ENCODE data around the gene FCHSD2.
"Not testable (repeated sequence)": the region's sequence is repeated elsewhere in the genome, so short reads cannot be mapped to it uniquely, and the experiment has no call there.

Gene FCHSD2

DNA sequence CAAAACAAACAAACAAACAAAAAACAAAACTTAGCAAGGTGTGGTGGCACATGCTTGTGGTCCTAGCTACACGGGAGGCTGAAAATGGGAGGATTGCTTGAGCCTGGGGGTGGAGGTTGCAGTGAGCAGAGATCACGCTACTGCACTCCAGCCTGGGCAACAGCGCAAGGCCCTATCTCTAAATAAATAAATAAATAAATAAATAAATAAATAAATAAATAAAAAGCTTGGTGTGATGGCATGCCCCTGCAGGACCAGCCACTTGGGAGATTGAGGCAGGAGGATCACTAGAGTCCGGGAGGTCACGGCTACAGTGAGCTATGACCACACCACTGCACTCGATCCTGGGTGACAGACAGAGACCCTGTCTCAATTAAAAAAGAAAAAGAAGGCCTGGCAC lies 339.3 kb downstream of the FCHSD2 start:
- H3K4me3 ChIP-seq (ENCODE audit: low read depth, low read length) = no peak overlapping the region
- DNase-seq (ENCODE audit: low read depth) = no peak

DNA sequence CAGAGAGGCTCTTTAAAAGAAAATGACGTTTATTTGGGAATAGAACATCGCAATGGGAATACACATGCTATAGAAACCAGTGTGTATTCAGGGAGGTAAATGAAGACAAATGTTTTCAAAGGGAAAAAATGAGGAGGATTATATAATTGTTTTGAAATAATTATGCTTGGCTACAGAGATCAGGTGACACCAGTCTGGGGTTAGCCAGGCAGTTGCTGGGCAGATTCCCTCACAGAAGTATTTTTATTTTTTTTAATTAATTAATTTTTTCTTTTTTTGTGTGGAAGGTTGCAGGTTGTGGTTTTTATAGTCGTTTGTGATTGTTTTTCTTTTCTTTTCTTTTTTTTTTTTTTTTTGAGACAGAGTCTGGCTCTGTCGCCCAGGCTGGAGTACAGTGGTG lies 342.7 kb downstream of the FCHSD2 start:
- DNase-seq (ENCODE audit: low read depth) = no peak
- H3K4me3 ChIP-seq (ENCODE audit: low read depth, low read length) = no peak overlapping the region

DNA sequence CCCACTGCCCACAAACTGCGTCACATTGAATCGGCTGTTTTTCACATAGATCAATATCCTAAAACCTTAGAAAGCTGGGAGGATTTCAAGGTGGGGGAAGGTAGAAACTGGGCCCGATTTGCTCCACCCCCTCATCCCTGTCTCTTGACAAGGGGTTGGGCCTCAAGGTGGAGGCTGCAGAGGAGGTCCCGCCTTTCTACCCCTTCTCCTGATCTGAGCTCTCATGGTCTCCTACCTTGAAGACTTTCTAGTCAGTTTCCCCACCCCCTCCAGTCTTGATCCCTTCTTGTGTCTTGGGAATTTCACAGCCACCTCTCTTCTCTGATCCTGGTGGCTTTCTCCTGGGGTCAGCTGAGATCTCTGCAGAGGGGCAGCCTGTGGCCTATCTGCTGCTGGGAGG lies 343.8 kb downstream of the FCHSD2 start:
- no peak overlapping the region for H3K4me3 ChIP-seq (ENCODE audit: low read depth, low read length)
- no peak for DNase-seq (ENCODE audit: low read depth)

DNA sequence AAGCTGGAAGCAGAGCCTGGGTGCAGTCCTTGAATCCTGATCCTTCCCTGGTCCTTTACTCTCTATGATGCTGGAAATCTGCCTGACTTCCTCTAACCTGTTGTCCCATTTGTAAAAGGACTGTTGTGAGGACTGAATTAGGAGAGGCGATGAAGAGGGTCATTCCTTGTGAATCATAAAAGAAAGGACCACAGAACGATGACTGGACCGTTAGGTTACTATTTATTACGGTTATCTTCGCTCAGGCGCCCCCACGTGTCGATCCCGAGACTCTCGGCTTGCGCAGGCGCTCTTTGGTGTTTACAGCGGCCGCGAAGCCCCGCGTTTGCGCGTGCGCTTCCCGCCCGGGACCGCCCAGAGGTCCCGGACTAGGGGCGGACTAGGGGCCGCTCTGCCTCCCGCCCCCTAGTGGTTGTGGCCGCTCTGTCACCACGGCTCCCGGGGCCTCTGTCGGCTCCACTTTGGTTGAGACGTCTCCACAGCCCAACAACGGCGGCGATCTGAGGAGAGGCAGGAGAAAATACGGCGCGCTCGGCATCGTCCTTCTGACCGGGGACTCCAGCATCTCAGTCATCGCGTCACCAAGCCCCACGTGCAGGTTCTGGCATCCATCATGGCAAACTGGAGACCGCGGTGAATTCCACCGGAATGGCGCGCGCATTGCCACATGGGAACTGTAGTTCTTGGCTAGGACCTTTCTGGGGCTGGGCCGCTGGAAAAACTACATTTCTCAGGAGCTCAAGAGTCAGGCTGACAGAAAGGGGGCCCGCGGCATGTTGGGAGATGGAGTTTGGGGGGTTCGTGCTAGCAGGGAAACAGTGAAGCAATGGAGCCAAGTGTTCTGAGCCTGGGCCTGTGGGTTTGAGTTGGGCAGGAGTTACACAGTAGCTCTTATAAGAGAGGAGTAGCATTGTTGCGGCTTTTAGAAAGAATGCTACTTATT lies 348.4 kb downstream of the FCHSD2 start, which contains the start of gene STARD10:
TSS of gene STARD10 (minus strand) at position 623 of the 943 bp plus-strand sequence. CDS start 12,866 bp downstream, outside the sequence.
- DNase-seq (ENCODE audit: low read depth) = peak; percentile 75

GRCh38 chr11:72793076-72793424 lies 349.1 kb downstream of the FCHSD2 start:
- no peak for DNase-seq (ENCODE audit: low read depth)
- H3K4me3 ChIP-seq (ENCODE audit: low read depth, low read length) = peak overlapping the region; percentile 65

More for the DNA sequence above, 348.4 kb downstream of the FCHSD2 start, which contains the start of gene STARD10:
- peak within 1 kb of the TSS; percentile 65 for H3K4me3 ChIP-seq (ENCODE audit: low read depth, low read length)

DNA sequence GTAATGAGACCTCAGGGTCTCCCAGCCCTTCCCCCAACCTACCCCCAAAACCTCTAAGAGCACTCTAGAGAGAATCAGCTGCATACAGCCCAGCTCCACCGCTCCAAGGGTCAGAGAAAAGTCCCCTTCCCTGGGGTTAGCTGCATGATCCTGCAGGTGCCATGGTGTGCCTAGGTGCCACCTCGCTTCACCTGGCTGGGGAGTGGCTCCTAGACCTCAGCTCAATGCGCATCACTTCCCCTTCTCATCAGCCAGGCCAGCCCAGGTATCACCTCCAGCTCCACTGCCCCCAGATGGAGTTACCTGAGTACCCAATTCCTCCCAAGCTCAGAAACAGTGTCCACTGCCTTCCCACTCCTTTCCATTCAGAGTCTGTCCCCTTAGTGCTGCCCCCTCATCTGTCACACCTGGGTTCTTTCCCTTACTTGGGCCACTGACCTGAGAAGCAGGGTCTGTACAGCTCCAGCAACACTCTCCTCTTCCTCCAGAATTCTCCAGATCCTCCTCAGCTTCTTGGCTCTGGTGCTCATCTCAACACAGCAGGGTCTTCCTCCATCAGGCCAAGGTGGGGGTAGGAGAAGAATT lies 349.6 kb downstream of the FCHSD2 start:
- no peak for DNase-seq (ENCODE audit: low read depth)
- no peak overlapping the region for H3K4me3 ChIP-seq (ENCODE audit: low read depth, low read length)

DNA sequence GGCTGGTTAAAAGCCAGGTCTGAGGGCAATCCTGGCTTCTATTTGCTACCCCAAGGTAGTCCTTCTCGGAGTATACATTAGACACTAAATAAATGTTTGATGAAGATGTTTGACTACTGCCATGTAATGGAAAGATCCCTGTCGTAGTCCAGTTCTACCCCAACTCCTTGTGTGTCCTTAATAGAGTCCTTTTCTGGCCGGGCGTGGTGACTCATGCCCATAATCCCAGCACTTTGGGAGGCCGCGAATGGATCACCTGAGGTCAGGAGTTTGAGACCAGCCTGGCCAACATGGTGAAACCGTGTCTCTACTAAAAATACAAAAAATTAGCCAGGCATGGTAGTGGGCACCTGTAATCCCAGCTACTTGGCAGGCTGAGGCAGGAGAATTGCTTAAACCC lies 350.9 kb downstream of the FCHSD2 start:
- not testable (repeated sequence) for H3K4me3 ChIP-seq (ENCODE audit: low read depth, low read length)

DNA sequence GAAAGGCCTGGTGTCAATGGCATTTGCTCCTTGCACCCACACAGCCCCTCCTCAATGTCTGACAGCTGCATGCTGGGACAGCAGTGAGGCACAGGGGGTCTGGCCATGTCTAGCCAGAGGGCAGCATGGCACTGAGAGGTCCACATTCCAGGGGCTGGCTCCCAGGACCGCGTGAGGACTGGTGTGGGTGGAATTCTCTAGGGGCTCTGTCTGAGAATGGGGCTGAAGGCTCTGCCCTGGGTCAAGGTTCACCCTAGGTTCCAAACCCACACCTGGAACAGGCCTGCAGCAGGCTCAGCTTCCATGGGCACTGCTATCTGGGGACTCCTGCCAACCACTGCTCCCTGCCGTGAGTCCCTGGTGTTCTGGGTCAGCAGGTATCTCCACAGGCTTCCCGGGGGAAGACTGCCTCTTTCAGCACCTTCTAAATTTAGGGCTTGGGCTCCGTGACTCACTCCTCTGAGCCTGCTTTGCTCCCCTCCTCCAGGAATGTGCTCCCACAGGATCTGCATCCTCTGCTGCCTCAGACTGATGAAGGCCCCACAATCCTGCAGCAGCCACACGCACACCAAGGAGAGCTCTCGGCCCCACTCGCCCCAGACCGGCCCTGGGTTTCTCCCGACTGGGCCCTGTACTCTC lies 352.5 kb downstream of the FCHSD2 start:
- no peak overlapping the region for H3K4me3 ChIP-seq (ENCODE audit: low read depth, low read length)
- DNase-seq (ENCODE audit: low read depth) = peak; percentile 71

More for the DNA sequence above, 350.9 kb downstream of the FCHSD2 start:
- not testable (repeated sequence) for DNase-seq (ENCODE audit: low read depth)

DNA sequence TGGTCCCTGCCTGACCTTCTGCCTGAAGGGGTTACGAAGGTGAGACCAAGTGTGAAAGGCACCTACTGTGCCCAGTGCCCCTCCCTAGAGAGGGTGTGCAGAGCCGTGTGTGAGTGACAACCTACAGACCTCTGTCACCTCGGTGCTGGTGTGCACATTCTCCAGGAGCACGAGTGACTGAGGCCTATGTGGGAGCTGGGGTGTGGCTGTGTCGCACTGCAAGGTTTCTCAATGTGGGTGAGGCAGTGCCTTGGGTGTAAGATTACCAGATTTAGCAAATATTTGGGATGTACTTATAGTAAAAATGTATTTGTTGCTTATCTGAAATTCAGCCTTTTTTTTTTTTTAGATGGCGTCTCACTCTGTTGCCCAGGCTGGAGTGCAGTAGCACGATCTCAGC lies 353.9 kb downstream of the FCHSD2 start:
- H3K4me3 ChIP-seq (ENCODE audit: low read depth, low read length) = no peak overlapping the region
- DNase-seq (ENCODE audit: low read depth) = no peak

DNA sequence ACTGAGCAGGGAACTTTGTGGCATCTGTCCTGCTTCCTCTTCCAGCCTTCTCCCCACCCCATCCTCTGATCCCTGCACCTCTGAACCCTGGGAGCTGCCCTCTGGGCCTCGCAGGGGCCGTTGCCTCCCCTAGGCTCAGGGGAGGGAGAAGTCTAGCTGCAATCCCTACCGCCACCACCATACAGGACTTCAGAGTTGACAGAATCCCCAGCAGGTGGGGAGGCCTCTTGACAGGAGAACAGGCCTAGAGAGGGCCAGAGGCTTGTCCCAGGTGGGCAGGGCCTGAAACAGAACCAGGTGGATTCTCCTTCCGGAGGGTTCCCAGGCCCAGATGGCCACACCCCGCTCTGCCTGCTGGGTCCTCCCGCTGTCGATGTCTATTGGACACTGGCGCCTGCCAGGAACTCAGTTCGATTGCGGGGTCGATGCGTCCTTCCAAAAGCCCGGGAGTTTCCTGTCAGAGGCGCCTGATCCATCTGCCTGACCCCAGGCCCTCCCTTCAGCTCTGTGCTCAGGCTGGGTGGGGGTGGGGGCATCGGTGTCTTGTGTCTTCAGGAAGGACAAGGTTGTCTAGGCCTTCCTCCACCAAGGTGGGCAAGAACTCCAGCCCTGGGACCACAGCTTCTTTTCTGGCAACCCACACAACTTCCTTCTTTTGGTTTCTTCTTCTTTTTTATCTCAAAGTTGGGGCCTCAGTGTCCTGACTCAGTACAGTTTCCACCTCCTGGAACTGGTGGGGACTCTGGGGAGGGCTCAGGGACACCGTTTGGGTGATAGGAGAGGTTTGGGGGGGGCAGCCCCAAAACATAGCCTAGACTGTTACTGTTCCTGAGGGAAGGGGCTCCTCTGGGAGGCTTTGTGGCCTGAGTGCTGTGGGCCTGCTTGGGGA lies 354.7 kb downstream of the FCHSD2 start:
- no peak for DNase-seq (ENCODE audit: low read depth)
- H3K4me3 ChIP-seq (ENCODE audit: low read depth, low read length) = no peak overlapping the region
